A549 treated with CpdA at 1 μM for 4 hours (cell line): ENCODE measurements around the gene UNC5A. TPM values are rescaled to one million over a fixed set of nuclear protein-coding genes. Genes with fewer than 3 reads are reported as not detected.

ENCODE experiments used
- total RNA-seq: library from RNA; stranded (reverse); fragments of 200-300 nt; extraction: Qiagen RNA extraction; gene quantifications from 5 replicates; pipeline ENCODE4 v1.2.3, GENCODE V29; 2022; ENCODE audit warnings: low read depth

Gene UNC5A
- total RNA-seq, result 0.22 to 0.39 TPM (median 0.30 TPM) in 5 replicates

GRCh38 chr5:176810081-176810597, at the start of gene UNC5A:
TSS of gene UNC5A (plus strand) at chr5:176810559. CDS start at chr5:176810751, 192 bp downstream.

GRCh38 chr5:176899296-176899891, 89.0 kb downstream of the UNC5A start, which contains the start of gene HK3:
TSS of gene HK3 (minus strand) at chr5:176899346. CDS start at chr5:176896159, 3,187 bp downstream.

Other genes starting within 250 kb of the UNC5A start
- gene GPRIN1, start 200.4 kb upstream of the UNC5A start, total RNA-seq, result 7.1 to 9.4 TPM (median 9.1 TPM) in 5 replicates
- gene SNCB, start 180.0 kb upstream of the UNC5A start, total RNA-seq, result 1.0 to 1.4 TPM (median 1.2 TPM) in 5 replicates
- gene EIF4E1B, start 179.9 kb upstream of the UNC5A start, total RNA-seq, result not detected in 5 replicates
- 53.3 to 66.1 TPM (median 60.2 TPM) in 5 replicates for gene TSPAN17, start 163.1 kb upstream of the UNC5A start, total RNA-seq
- gene HK3, start 88.8 kb downstream of the UNC5A start, total RNA-seq, result 0.08 to 0.11 TPM in 2 of 5 replicates, not detected in the others
- gene UIMC1, start 196.2 kb downstream of the UNC5A start, total RNA-seq, result 39.5 to 50.5 TPM (median 43.6 TPM) in 5 replicates
- gene ZNF346, start 212.1 kb downstream of the UNC5A start, total RNA-seq, result 10.1 to 13.0 TPM (median 11.9 TPM) in 5 replicates